ENCODE measurements around the gene GOLGA2. TPM values are rescaled to one million over a fixed set of nuclear protein-coding genes. Genes with fewer than 3 reads are reported as not detected.

The GOLGA2 gene
- total and polyA plus RNA-seq, 2 of the 4 experiments (the other 2 are of a cell fraction) = 118 to 146 TPM

- Histone ChIP-seq H2AK9ac (replicated peaks; ENCODE audit: low read depth, low read length, poor library complexity) (no peak overlapping the region), H4K20me1 (ENCODE audit: insufficient read depth, low read length) (no peaks in the 10 kb centered on the region), H3K4me2 (ENCODE audit: low read depth, low read length) (no peak overlapping the region), H4K8ac (ENCODE audit: low read depth in 2 of 2, low read length in 2 of 2) (no peak overlapping the region), H2AFZ (replicated peaks; ENCODE audit: low read length, poor library complexity) (no peak overlapping the region), H2BK15ac (ENCODE audit: low read depth, low read length) (no peak overlapping the region), H3K14ac (replicated peaks; ENCODE audit: low read depth, low read length) (no peak overlapping the region), H4K91ac (ENCODE audit: insufficient read depth, low read depth, low read length) (no peak overlapping the region), H3K18ac (ENCODE audit: low read depth, low read length) (no peak overlapping the region), H3K27me3 (ENCODE audit: control insufficient read depth, insufficient read depth, low read length) (no peaks in the 10 kb centered on the region), H3K9me3 (ENCODE audit: control insufficient read depth, insufficient read depth, low read length) (no peaks in the 10 kb centered on the region), H3K36me3 (ENCODE audit: control insufficient read depth, insufficient read depth, low read length) (no peaks in the 10 kb centered on the region), H3K9ac (ENCODE audit: low read depth, low read length) (no peak overlapping the region), H2BK20ac (ENCODE audit: low read depth, low read length) (no peak overlapping the region), H3K56ac (ENCODE audit: extremely low read depth, insufficient read depth, low read length) (no peak overlapping the region), H3K23ac (ENCODE audit: low read depth, low read length) (no peak overlapping the region), H2BK120ac (ENCODE audit: low read depth, low read length) (no peak overlapping the region), H3K27ac (ENCODE audit: insufficient read depth, low read length) (no peak overlapping the region), H3K9me1 (ENCODE audit: insufficient read depth, low read length) (no peaks in the 10 kb centered on the region; the same call in 1 of the 2 replicates), H3K4ac (ENCODE audit: low read depth, low read length) (no peak overlapping the region), H2BK5ac (ENCODE audit: low read depth, low read length, poor library complexity, severe bottlenecking) (no peak overlapping the region), H3K79me1 (ENCODE audit: low read depth in 1 of 2, low read length in 2 of 2) (peaks cover 0 to 4% of the 10 kb centered on the region in 2 experiments; a peak in 1 of 4 replicates), H3K4me1 (ENCODE audit: control insufficient read depth, insufficient read depth, low read length) (peaks cover 2% of the 10 kb centered on the region; the same call in 1 of the 2 replicates), H3K4me3 (ENCODE audit: insufficient read depth, low read depth, low read length) (no peak overlapping the region), H2AK5ac (ENCODE audit: low read depth, low read length) (no peak overlapping the region), H4K5ac (ENCODE audit: low read depth, low read length) (no peak overlapping the region)
- no TSS peak for BruUV-seq (replicated peaks)
- in situ Hi-C loops (cut with MboI; ENCODE audit: low sequenced_read_pairs) (no loop called here), intact Hi-C loops (cut with micrococcal nuclease) (no loop called here), dilution Hi-C loops (cut with HindIII; ENCODE audit: low sequenced_read_pairs, unreplicated experiment) (no loop called here)
- CTCF ChIA-PET = no interaction called here
- ATAC-seq (ENCODE audit: low read depth) (no peak), DNase-seq (no peak)
- 98% methylated on average over 4 of the region's 7 CpGs; no CpG with 5 or more reads in 1 of the 2 experiments for WGBS, 2 experiments (ENCODE audit: extremely low coverage in 2 of 2, insufficient read length in 1 of 2)
- POLR2A ChIA-PET (ENCODE audit: unreplicated experiment) = no interaction called here
- no peak for TF ChIP-seq MXI1 (IDR thresholded peaks at IDR 0.05; ENCODE audit: borderline replicate concordance, low read depth, low read length)
- TF ChIP-seq BHLHE40 (IDR thresholded peaks at IDR 0.05; ENCODE audit: low read depth, low read length) = no peak
- no peak for TF ChIP-seq USF2 (IDR thresholded peaks at IDR 0.05; ENCODE audit: low read depth, low read length)
- TF ChIP-seq CEBPB (IDR thresholded peaks at IDR 0.05; ENCODE audit: low read depth, low read length) = no peak
- no peak for TF ChIP-seq RCOR1 (IDR thresholded peaks at IDR 0.05; ENCODE audit: insufficient replicate concordance, low read length)
- TF ChIP-seq MAFK (IDR thresholded peaks at IDR 0.05; ENCODE audit: low read depth, low read length) = no peak
- TF ChIP-seq ELK1 (IDR thresholded peaks at IDR 0.05; ENCODE audit: borderline replicate concordance, low read depth, low read length) = no peak
- TF ChIP-seq RAD21 (IDR thresholded peaks at IDR 0.05; ENCODE audit: low read length) = no peak
- no peak for TF ChIP-seq CHD1 (IDR thresholded peaks at IDR 0.05; ENCODE audit: low read depth, low read length)
- no peak for TF ChIP-seq FOS (IDR thresholded peaks at IDR 0.05; ENCODE audit: low read depth, low read length)
- no peak for TF ChIP-seq SMC3 (IDR thresholded peaks at IDR 0.05; ENCODE audit: low read depth, low read length)
- TF ChIP-seq NFE2L2 (IDR thresholded peaks at IDR 0.05; ENCODE audit: low read depth, low read length) = no peak
- TF ChIP-seq CTCF (conservative IDR thresholded peaks at IDR 0.05; ENCODE audit: low read depth, low read length) = no peak
These were observed 67.4 kb downstream of the GOLGA2 start for GRCh38 chr9:128208386-128208785.
